HG02763 (cell line): ENCODE measurements around the gene TNFAIP2.
"Not testable (repeated sequence)": the region's sequence is repeated elsewhere in the genome, so short reads cannot be mapped to it uniquely, and the experiment has no call there.

Experiments used
- ATAC-seq: cut with Tn5 transposase; IDR thresholded peaks from one replicate; pipeline ENCODE4 v1.9.1; 2021; ENCODE audit warnings: mild to moderate bottlenecking, moderate library complexity; ENCODE audit not compliant: unreplicated experiment

TNFAIP2 gene

GRCh38 chr14:103149351-103150237 is 26.3 kb downstream of the TNFAIP2 start:
- no peak for ATAC-seq

DNA sequence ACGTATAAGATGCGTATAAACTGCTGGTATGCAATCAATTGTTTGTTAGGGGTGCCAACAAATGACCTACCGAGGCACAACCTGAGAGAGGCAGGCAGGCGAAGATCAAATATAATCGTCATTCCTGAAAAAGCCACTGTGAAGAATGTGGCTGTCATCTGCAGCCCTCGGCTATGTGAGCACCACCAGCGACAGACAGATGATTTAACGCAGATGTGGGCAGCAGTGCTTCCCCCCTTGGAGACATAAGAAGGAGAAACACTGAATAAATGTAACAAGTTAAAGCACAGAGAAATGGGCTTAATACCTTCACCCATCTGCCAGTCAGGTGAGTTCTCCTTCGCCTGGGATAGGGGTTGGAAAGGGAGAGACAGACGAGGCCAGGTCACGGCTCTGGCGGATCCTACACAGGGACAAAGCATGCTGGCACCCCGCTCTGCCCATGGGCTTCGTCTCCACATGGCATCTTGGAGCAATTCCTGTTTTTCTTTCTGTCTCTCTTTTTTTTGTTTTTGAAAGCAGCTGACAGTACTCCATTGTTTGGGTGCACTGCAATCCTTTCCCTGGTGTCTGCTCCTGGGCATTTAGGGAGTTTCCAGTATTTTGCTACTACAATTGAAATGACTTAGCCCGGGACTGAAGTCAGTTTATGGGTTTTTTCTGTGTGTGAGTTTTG is 28.1 kb downstream of the TNFAIP2 start:
- ATAC-seq = no peak

DNA sequence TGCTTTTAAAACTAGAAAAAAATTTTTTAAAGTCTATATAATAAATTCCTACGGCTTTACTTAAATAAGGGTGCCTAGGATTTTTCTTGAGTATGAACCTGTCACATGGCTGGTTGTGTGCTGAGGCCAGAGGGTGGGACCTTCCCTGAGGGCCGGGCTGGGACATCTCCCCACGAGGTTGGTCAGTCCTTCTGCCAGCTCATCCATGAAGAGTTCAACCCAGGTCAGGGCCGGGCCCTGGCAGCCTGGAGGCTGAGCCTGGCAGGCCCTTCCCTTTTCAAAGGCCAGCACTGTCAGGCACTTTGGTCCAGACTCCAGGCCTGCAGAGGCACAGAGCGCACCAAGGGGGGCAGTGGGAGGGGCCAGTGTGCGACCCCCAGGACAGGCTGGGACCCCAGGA is 31.7 kb downstream of the TNFAIP2 start:
- no peak for ATAC-seq

- ATAC-seq = not testable (repeated sequence)
Measured at GRCh38 chr14:103155416-103155815, 32.2 kb downstream of the TNFAIP2 start.

DNA sequence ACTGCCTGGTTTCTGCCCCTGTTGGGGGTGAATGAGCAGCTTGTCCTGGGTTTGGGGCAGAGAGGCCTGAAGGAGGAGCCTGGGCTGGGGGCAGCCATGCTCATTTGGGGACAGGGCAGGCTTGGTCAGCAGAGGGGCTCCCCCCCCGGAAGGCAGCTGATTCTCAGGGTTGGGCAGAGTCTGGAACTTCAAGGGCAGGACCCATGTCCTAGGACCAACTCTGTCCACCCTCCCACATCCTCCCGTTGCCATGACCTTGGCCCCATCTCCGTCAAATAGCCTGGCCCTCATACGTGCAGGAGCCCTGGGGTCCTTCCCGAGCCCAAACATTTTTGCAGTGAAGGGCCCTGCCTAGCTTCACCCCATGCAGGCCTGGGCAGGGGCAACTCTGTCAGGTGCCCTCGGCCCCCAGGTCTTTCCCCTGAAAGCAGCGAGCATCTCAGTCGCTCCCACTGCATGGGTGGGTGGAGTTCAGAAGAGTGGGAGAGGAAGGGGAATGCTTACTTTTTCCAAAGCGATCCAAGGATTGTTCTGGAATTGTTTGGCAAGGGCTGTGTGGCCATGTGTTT is 32.6 kb downstream of the TNFAIP2 start:
- ATAC-seq = no peak

DNA sequence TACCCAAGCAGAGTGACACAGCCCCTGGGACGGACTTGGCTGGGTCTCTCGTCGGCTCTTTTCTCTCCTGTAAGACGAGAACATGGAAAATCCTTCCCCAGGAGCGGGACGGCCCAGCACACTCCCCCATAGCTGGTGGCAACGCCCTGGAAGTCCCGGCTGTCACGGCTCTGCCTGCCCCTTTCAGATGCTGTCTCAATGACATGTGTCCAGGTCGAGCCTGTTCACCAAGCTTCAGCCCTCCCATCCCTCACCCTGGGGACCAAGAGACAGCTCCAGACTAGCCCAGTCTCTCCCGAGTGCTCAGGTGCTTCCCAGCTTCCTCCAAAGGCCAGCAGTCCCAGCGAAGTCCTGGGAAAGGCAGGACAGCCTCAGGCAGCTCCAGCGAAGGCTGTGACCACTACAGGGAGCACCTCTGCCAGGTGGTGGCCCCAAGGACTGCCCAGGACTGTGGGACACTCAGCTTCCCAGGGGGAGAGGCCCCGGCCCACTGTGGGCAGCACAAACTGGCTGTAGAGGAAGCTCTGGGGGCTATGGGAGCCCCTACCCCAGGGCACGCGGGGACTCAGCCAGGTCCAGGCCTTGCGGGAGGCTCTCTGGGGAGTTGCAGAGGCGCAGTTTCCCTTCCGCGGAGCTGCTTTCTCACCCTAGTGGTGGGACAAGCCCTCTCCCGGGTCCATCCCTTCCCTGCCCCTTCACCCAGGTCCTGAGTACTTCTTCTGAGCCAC is 33.6 kb downstream of the TNFAIP2 start:
- ATAC-seq = no peak

DNA sequence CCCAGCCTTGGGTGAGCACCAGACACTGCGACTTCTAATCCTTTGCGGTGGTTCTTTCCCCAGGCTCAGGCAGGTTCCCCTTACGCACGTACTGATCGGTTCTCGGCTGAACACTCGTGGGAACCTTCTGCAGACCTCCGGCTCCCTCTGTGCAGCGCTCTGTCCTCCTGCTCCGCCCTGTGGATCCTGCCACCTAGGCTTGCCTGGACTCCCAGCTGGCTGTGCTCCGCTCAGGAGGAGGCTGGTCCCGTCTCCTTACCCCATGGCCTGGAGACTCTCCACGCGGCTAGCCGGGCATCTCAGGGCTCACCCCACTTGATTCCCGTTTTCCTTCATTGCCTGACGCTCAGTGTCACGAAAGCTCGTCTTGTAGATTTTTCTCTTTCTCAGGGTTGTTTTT is 34.7 kb downstream of the TNFAIP2 start:
- no peak for ATAC-seq

GRCh38 chr14:103158688-103159087 is 35.4 kb downstream of the TNFAIP2 start:
- ATAC-seq = no peak

DNA sequence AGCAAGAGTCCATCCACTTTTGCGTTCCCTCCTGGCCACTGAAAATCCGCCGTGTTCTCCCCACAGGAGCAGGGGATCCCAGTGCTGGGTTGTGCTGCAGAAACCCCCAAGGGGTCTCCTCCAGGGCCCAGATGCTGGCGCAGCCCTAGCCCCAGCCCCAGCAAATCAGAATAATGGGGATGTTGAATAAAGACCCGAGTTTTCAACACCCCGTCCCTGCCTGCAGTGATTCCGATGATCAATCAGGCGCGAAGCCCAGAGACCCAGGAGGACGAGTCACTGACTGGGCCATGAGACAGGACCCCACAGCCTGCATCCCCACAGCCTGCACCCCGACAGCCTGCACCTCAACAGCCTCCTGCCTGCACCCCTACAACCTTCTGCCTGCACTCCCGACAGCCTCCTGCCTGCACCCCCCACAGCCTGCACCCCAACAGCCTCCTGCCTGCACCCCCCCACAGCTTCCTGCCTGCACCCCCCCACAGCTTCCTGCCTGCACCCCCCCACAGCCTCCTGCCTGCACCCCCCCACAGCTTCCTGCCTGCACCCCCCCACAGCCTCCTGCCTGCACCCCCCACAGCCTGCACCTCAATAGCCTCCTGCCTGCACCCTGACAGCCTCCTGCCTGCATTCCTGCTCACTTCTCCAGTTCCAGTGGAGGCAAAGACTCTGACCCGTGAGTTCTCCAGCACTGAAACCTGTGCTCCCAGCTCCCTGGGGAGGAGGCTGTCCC is 37.2 kb downstream of the TNFAIP2 start:
- no peak for ATAC-seq

DNA sequence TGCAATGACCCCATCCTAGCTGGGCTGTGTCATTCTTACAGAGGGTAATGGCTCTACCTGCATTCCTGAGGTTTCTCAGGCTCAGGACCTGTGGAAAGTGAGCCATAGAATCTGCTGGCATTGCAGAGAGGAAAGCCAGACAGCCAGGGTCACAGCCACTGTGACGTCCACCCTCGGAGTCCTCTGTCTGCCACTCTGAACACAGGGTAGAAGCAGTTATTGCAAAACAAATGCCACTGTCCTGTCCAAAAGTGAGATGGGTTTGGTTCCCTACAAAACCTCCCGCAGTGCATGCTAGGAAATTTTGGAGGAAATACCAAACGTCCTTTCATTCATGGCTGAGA is 37.8 kb downstream of the TNFAIP2 start:
- ATAC-seq = no peak

- no peak for ATAC-seq
Measured at GRCh38 chr14:103163199-103163598, 39.9 kb downstream of the TNFAIP2 start.

- no peak for ATAC-seq
Measured at GRCh38 chr14:103164006-103164405, 40.7 kb downstream of the TNFAIP2 start.

GRCh38 chr14:103164779-103165178 is 41.5 kb downstream of the TNFAIP2 start:
- no peak for ATAC-seq

- ATAC-seq = no peak
Measured at GRCh38 chr14:103165323-103165722, 42.1 kb downstream of the TNFAIP2 start.

- no peak for ATAC-seq
Measured at GRCh38 chr14:103169954-103170353, 46.7 kb downstream of the TNFAIP2 start.

GRCh38 chr14:103171206-103171605 is 47.9 kb downstream of the TNFAIP2 start:
- not testable (repeated sequence) for ATAC-seq

DNA sequence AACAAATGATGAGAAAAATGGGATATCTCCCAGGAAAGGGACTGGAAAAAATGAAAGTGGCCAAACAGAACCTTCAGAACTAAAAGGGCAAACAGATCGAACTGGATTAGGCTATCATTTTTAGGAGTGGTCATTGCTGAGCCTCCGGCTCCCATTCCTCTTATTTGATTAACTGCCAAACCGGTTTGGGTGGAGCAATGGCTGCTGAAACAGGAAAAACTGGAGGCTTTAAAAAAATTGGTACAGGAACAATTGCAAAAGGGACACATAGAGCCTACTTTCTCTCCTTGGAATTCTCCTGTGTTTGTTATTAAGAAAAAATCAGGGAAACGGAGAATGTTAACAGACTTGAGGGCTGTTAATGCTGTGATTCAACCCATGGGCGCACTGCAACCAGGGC is 49.7 kb downstream of the TNFAIP2 start:
- ATAC-seq = no peak

DNA sequence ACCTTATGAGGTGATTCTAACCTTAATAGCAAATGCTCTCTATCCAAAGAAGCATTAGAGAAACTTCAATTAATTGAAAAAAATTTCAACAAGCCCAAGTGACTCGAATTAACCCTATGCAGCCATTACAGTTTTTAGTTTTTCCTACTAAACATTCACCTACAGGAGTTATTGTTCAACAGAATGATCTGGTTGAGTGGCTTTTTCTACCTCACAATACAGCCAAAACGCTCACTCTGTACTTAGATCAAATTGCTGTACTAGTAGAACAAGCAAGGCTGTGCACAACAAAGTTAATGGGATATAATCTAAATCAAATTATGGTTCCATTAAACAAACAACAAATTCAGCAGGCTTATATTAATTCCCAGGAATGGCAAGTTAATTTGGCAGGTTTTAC is 50.6 kb downstream of the TNFAIP2 start:
- ATAC-seq = not testable (repeated sequence)

- not testable (repeated sequence) for ATAC-seq
Measured at GRCh38 chr14:103176176-103176575, 52.9 kb downstream of the TNFAIP2 start.

GRCh38 chr14:103177376-103177775 is 54.1 kb downstream of the TNFAIP2 start:
- no peak for ATAC-seq

GRCh38 chr14:103178521-103178920 is 55.3 kb downstream of the TNFAIP2 start:
- no peak for ATAC-seq
